Measurements from ENCODE around the gene MYO1G.

- TF ChIP-seq, protein P1, sequence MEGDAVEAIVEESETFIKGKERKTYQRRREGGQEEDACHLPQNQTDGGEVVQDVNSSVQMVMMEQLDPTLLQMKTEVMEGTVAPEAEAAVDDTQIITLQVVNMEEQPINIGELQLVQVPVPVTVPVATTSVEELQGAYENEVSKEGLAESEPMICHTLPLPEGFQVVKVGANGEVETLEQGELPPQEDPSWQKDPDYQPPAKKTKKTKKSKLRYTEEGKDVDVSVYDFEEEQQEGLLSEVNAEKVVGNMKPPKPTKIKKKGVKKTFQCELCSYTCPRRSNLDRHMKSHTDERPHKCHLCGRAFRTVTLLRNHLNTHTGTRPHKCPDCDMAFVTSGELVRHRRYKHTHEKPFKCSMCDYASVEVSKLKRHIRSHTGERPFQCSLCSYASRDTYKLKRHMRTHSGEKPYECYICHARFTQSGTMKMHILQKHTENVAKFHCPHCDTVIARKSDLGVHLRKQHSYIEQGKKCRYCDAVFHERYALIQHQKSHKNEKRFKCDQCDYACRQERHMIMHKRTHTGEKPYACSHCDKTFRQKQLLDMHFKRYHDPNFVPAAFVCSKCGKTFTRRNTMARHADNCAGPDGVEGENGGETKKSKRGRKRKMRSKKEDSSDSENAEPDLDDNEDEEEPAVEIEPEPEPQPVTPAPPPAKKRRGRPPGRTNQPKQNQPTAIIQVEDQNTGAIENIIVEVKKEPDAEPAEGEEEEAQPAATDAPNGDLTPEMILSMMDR (IDR thresholded peaks at IDR 0.05; ENCODE audit: borderline replicate concordance, extremely low read depth, low read length, poor library complexity, severe bottlenecking) = no peak
- TF ChIP-seq EZH2 (IDR thresholded peaks at IDR 0.05; ENCODE audit: borderline replicate concordance, low read depth, low read length, severe bottlenecking) = no peak
Measured at GRCh38 chr7:44976746-44977196, 2.0 kb downstream of the MYO1G start.

Data from DND-41 (cell line).